Keratinocyte (primary cell): ENCODE data around the gene L3MBTL4. TPM values are rescaled to one million over a fixed set of nuclear protein-coding genes. Genes with fewer than 3 reads are reported as not detected.

Experiments
- DNase-seq: peaks from one replicate; pipeline ENCODE4 v3.0.0-alpha.2; 2011; ENCODE audit warnings: low read depth, missing footprints, low spot score
- FAIRE-seq: peaks from 2 replicates; lab custom pipeline; 2011; peaks lifted over from hg19 to GRCh38; lab: Jason Lieb, UNC
- H2AFZ ChIP-seq: 2 replicates; pipeline ENCODE4 v1.6.0; 2012; ENCODE audit warnings: low read length, control low read depth, inconsistent platforms; ENCODE audit not compliant: control insufficient read depth
- H3K27ac ChIP-seq: 2 replicates; pipeline ENCODE4 v1.5.1; 2011; ENCODE audit warnings: low read length; ENCODE audit not compliant: control insufficient read depth, insufficient read depth
- H3K27me3 ChIP-seq: 3 replicates; pipeline ENCODE4 v1.6.0; 2011; ENCODE audit warnings: low read length; ENCODE audit not compliant: control insufficient read depth, insufficient read depth; ENCODE audit errors: extremely low read depth
- H3K36me3 ChIP-seq, 2 experiments: 2 replicates in 1 of 2; 3 replicates in 1 of 2; pipeline ENCODE4 v1.5.1; 2011; ENCODE audit warnings: low read length in 2 of 2, mild to moderate bottlenecking in 1 of 2; ENCODE audit not compliant: control insufficient read depth in 2 of 2, insufficient read depth in 2 of 2; ENCODE audit errors: extremely low read depth in 1 of 2
- H3K4me1 ChIP-seq: 3 replicates; pipeline ENCODE4 v1.5.1; 2011; ENCODE audit warnings: low read length; ENCODE audit not compliant: control insufficient read depth, insufficient read depth; ENCODE audit errors: extremely low read depth
- H3K4me2 ChIP-seq: 3 replicates; pipeline ENCODE4 v1.6.0; 2011; ENCODE audit warnings: low read depth, low read length; ENCODE audit not compliant: control insufficient read depth, insufficient read depth; ENCODE audit errors: extremely low read depth
- H3K4me3 ChIP-seq, 3 experiments: fragments of 200-600 bp in 1 of 3; sonication (generic) in 1 of 3; 2 replicates in 2 of 3; 3 replicates in 1 of 3; pipeline ENCODE4 v1.5.1; 2011 to 2016; ENCODE audit warnings: low read length in 3 of 3, mild to moderate bottlenecking in 3 of 3, control low read depth in 2 of 3, inconsistent platforms in 1 of 3, low read depth in 1 of 3, mixed read lengths in 1 of 3, mixed run types in 1 of 3, moderate library complexity in 1 of 3; ENCODE audit not compliant: control insufficient read depth in 2 of 3, insufficient read depth in 2 of 3; ENCODE audit errors: extremely low read depth in 1 of 3
- H3K79me2 ChIP-seq: 2 replicates; pipeline ENCODE4 v1.6.0; 2012; ENCODE audit warnings: low read length; ENCODE audit not compliant: control insufficient read depth, insufficient read depth
- H3K9ac ChIP-seq: 3 replicates; pipeline ENCODE4 v1.6.0; 2011; ENCODE audit warnings: low read length; ENCODE audit not compliant: control insufficient read depth, insufficient read depth; ENCODE audit errors: extremely low read depth
- H3K9me1 ChIP-seq: 3 replicates; pipeline ENCODE4 v1.6.0; 2011; ENCODE audit warnings: low read length; ENCODE audit not compliant: control insufficient read depth, insufficient read depth; ENCODE audit errors: extremely low read depth
- H3K9me3 ChIP-seq: 2 replicates; pipeline ENCODE4 v1.5.1; 2012; ENCODE audit warnings: low read depth, low read length; ENCODE audit not compliant: control insufficient read depth
- H4K20me1 ChIP-seq: 3 replicates; pipeline ENCODE4 v1.6.0; 2011; ENCODE audit warnings: low read length; ENCODE audit not compliant: control insufficient read depth, insufficient read depth; ENCODE audit errors: extremely low read depth
- EZH2 ChIP-seq: IDR thresholded peaks from one replicate; pipeline ENCODE4 v1.6.1; 2012; ENCODE audit warnings: inconsistent platforms, mild to moderate bottlenecking, low read length, moderate library complexity
- dilution Hi-C: fragments of 300-500 bp; cut with MboI; formaldehyde crosslinking; loops from one replicate; pipeline ENCODE4 v1.7.0; 2020; ENCODE audit warnings: low sequenced_read_pairs; ENCODE audit not compliant: extremely low pct_ligation_motif_present
- polyA plus RNA-seq, 5 experiments: library from polyadenylated mRNA; depleted of rRNA in 3 of 5; stranded (reverse) in 3 of 5; stranded (forward) in 1 of 5; unstranded in 1 of 5; fragments of >200 nt; gene quantifications; 1 replicate in 1 of 5; 2 replicates in 3 of 5; 3 replicates in 1 of 5; pipeline versions ENCODE4 v1.2.1 to v1.2.3, GENCODE V29; 2011 to 2012; ENCODE audit warnings: missing spikeins in 2 of 5, low read depth in 1 of 5, low replicate concordance in 1 of 5
- TF ChIP-seq, protein P1 (sequence below), 3 experiments: IDR thresholded peaks in 1 of 3; conservative IDR thresholded peaks in 1 of 3; optimal IDR thresholded peaks in 1 of 3; 2 replicates in 2 of 3; 3 replicates in 1 of 3; pipeline versions ENCODE3 to v1.5.1; 2011; ENCODE audit warnings: low read length in 3 of 3, mild to moderate bottlenecking in 3 of 3, moderate library complexity in 2 of 3, control low read depth in 1 of 3, inconsistent platforms in 1 of 3; ENCODE audit not compliant: insufficient read depth in 2 of 3; ENCODE audit errors: extremely low read depth in 1 of 3

Gene L3MBTL4
- polyA plus RNA-seq, 1 donor (not counting 4 experiments of a cell fraction or from before 2014, with no cell fraction given), result 0.17 TPM

DNA sequence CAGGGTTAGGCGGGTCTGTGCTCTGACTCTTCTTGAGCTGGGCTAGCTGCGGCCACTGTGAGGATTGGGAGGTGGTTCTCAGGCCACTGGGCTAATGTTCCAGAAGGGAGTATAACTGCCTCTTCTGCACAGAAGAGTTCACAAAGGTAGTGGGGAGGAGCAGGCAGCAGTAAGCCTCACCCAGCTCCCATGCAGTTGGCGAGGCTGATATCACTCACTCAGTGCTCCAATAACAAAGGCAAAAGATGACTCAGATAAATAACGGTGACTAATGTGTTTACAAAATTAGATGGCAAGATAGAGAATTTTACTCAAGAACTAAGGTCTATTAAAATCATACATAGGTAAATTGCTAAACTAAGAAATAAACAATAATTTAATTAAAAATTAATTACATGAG is 345.2 kb downstream of the L3MBTL4 start:
- no peaks in the 10 kb centered on the region for H3K4me1 ChIP-seq
- H3K27me3 ChIP-seq, result no peaks in the 10 kb centered on the region
- no peaks in the 10 kb centered on the region for H3K9me3 ChIP-seq
- H3K36me3 ChIP-seq, result no peaks in the 10 kb centered on the region
- H3K27ac ChIP-seq, result no peak overlapping the region
- H3K9ac ChIP-seq, result no peak overlapping the region
- H3K79me2 ChIP-seq, result no peaks in the 10 kb centered on the region
- dilution Hi-C loops, result no loop called here
- DNase-seq, result no peak
- H3K9me1 ChIP-seq, result no peaks in the 10 kb centered on the region
- no peak overlapping the region for H2AFZ ChIP-seq
- H3K4me2 ChIP-seq, result no peak overlapping the region
- no peak for FAIRE-seq
- TF ChIP-seq, protein P1, sequence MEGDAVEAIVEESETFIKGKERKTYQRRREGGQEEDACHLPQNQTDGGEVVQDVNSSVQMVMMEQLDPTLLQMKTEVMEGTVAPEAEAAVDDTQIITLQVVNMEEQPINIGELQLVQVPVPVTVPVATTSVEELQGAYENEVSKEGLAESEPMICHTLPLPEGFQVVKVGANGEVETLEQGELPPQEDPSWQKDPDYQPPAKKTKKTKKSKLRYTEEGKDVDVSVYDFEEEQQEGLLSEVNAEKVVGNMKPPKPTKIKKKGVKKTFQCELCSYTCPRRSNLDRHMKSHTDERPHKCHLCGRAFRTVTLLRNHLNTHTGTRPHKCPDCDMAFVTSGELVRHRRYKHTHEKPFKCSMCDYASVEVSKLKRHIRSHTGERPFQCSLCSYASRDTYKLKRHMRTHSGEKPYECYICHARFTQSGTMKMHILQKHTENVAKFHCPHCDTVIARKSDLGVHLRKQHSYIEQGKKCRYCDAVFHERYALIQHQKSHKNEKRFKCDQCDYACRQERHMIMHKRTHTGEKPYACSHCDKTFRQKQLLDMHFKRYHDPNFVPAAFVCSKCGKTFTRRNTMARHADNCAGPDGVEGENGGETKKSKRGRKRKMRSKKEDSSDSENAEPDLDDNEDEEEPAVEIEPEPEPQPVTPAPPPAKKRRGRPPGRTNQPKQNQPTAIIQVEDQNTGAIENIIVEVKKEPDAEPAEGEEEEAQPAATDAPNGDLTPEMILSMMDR (optimal IDR thresholded peaks at IDR 0.05 in 1 of 3, IDR thresholded peaks at IDR 0.05 in 1 of 3, conservative IDR thresholded peaks at IDR 0.05 in 1 of 3; ENCODE audit: extremely low read depth in 1 of 3, insufficient read depth in 2 of 3, low read length in 3 of 3), result no peak
- no peak for TF ChIP-seq EZH2
- no peaks in the 10 kb centered on the region for H4K20me1 ChIP-seq
- no peak overlapping the region for H3K4me3 ChIP-seq

DNA sequence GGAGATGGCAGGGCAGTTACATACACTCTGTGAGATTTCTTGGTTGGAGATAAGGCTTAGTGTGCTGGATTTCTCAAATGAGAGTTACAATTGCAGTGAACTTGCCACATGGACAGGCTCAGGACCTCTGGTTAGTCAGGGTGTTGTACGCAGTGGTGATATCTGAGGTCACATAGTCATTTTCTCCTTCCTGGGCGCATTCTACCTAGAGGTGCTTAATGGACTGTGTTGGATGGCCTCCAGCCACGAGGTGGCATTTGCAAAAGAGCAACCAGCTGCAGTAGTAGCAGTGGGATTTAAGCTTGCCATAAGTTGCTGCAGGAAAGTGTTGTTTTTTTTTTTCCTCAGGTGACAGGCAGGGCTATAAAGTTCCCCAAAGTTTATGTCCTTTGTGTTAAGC is 345.6 kb downstream of the L3MBTL4 start:
- no peaks in the 10 kb centered on the region for H3K9me1 ChIP-seq
- H3K79me2 ChIP-seq, result no peaks in the 10 kb centered on the region
- no peak overlapping the region for H3K4me3 ChIP-seq
- H3K27me3 ChIP-seq, result no peaks in the 10 kb centered on the region
- no peaks in the 10 kb centered on the region for H3K9me3 ChIP-seq
- dilution Hi-C loops, result no loop called here
- DNase-seq (no peak), FAIRE-seq (no peak)
- no peak overlapping the region for H3K4me2 ChIP-seq
- TF ChIP-seq, protein P1 (optimal IDR thresholded peaks at IDR 0.05 in 1 of 3, IDR thresholded peaks at IDR 0.05 in 1 of 3, conservative IDR thresholded peaks at IDR 0.05 in 1 of 3; ENCODE audit: extremely low read depth in 1 of 3, insufficient read depth in 2 of 3, low read length in 3 of 3), result no peak
- no peak for TF ChIP-seq EZH2
- no peaks in the 10 kb centered on the region for H4K20me1 ChIP-seq
- H3K36me3 ChIP-seq, result no peaks in the 10 kb centered on the region
- H3K4me1 ChIP-seq, result no peaks in the 10 kb centered on the region
- H2AFZ ChIP-seq, result no peak overlapping the region
- no peak overlapping the region for H3K9ac ChIP-seq
- no peak overlapping the region for H3K27ac ChIP-seq
